Erythroblast (primary cell): Measurements from ENCODE around the gene ALPG.
"Not testable (repeated sequence)": the region's sequence is repeated elsewhere in the genome, so short reads cannot be mapped to it uniquely, and the experiment has no call there.

Experiments
- DNase-seq, 2 experiments: peaks; one replicate each; lab custom pipeline; 2025; lab: John Stamatoyannopoulos, UW
- GATA1 ChIP-seq: IDR thresholded peaks from 2 replicates; pipeline ENCODE4 v1.6.1; 2011; ENCODE audit warnings: low read depth, mild to moderate bottlenecking, control low read depth, low read length, moderate library complexity
- POLR2A ChIP-seq: IDR thresholded peaks from 2 replicates; pipeline ENCODE4 v1.6.1; 2011; ENCODE audit warnings: mild to moderate bottlenecking, low read length

Gene ALPG

GRCh38 chr2:232369126-232369951 lies 37.3 kb upstream of the ALPG start:
- no peak for DNase-seq
- TF ChIP-seq GATA1, result no peak

- not testable (repeated sequence) for DNase-seq
These were observed 36.6 kb upstream of the ALPG start for GRCh38 chr2:232370007-232370406.

- no peak for TF ChIP-seq POLR2A
- TF ChIP-seq GATA1, result no peak
These were observed 34.1 kb upstream of the ALPG start for GRCh38 chr2:232372231-232373208.

DNA sequence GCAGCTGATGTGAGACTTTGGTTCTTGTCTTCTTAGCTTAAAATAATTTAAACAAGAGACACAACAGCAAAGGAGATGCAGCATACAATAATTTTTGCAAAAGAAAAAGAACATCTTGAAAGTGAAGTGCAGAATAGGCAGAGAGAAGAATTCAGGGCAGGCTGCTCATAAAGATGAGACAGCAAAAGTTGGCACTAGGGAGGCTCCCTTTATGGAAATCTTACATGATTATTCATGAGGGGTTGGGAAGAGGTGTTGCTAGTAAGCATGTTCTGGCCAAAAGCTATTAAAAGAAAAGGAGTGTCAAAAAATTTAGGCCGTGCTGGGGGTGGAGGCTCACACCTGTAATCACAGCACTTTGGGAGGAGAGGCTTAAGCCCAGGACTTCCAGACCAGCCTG lies 32.3 kb upstream of the ALPG start:
- no peak for TF ChIP-seq POLR2A
- no peak for TF ChIP-seq GATA1
- DNase-seq, result no peak

More at GRCh38 chr2:232372231-232373208, 34.1 kb upstream of the ALPG start:
- peak in 1 of 2 experiments; percentile 8 for DNase-seq

- DNase-seq, result no peak
- TF ChIP-seq POLR2A (no peak), GATA1 (no peak)
These were observed 31.5 kb upstream of the ALPG start for GRCh38 chr2:232375164-232375563.

GRCh38 chr2:232376260-232376659 lies 30.4 kb upstream of the ALPG start:
- no peak for DNase-seq
- TF ChIP-seq POLR2A, result no peak
- no peak for TF ChIP-seq GATA1

DNA sequence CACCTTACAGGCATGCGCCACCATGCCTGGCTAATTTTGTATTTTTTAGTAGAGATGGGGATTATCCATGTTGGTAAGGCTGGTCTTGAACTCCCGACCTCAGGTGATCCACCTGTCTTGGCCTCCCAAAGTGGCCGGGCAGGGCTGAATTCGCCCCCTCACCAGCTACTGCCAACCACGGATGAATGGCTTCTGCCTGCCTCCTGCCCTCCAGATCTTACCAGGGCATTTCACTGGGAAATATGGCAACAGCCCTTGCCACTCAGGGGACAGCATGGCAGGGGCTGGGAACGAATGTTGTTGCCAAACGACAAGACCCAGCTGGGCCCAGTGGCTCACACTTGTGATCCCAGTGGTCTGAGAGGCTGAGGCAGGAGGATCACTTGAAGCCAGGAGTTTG lies 29.9 kb upstream of the ALPG start:
- DNase-seq, result no peak
- TF ChIP-seq GATA1 (no peak), POLR2A (no peak)

- TF ChIP-seq POLR2A (no peak), GATA1 (no peak)
- DNase-seq, result no peak
These were observed 29.3 kb upstream of the ALPG start for GRCh38 chr2:232377319-232377718.

GRCh38 chr2:232377841-232378734 lies 28.6 kb upstream of the ALPG start:
- no peak for TF ChIP-seq GATA1
- no peak for TF ChIP-seq POLR2A
- DNase-seq, result no peak

DNA sequence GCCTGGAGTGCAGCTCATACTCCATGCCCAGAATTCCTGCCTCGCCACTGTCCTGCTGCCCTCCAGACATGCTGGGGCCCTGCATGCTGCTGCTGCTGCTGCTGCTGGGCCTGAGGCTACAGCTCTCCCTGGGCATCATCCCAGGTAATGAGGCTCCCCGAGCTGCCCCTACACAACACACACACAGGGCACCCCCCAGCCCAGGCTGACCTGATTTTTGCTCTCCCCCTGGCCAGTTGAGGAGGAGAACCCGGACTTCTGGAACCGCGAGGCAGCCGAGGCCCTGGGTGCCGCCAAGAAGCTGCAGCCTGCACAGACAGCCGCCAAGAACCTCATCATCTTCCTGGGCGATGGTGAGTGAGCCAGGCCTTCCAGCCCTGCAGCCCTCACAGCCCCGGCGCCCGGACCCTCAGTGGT lies 27.9 kb upstream of the ALPG start, which contains the start of gene ALPP:
ALPP (plus strand) TSS at position 17 of the 417 bp plus-strand sequence; CDS start at position 69, 52 bp downstream.
- DNase-seq, result not testable (repeated sequence)

DNA sequence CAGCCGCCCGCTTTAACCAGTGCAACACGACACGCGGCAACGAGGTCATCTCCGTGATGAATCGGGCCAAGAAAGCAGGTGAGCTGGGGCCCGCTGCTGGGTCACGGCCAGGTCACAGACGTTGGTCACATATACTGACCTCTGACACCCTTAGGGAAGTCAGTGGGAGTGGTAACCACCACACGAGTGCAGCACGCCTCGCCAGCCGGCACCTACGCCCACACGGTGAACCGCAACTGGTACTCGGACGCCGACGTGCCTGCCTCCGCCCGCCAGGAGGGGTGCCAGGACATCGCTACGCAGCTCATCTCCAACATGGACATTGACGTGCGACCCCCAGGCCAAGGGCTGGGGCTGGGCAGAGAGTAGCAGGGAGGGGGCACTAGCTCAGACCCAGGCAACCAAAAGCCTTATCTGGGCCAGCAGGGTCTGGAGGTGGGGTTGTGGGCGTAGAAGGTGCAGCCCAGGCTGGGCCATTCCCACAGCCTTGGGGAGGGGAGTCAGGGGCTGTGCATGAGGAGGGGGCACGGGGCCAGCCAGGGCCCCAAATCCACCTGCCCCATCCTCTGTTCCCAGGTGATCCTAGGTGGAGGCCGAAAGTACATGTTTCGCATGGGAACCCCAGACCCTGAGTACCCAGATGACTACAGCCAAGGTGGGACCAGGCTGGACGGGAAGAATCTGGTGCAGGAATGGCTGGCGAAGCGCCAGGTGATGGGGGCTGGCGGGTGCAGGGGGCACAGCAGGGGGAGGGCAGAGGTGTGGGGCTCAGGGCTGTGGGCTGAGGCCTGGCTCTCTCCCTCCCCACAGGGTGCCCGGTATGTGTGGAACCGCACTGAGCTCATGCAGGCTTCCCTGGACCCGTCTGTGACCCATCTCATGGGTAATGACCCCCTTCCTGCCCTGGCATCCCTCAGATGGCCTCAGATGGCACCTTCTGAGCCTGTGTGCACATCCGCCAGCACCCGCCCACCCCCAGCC lies 26.7 kb upstream of the ALPG start:
- not testable (repeated sequence) for DNase-seq

- DNase-seq, result not testable (repeated sequence)
These were observed 25.2 kb upstream of the ALPG start for GRCh38 chr2:232381204-232382031.
